ENCODE results near the gene FREM1.

GRCh38 chr9:14909601-14909960 lies 647 bp downstream of the FREM1 start:
- TF ChIP-seq, protein P1, sequence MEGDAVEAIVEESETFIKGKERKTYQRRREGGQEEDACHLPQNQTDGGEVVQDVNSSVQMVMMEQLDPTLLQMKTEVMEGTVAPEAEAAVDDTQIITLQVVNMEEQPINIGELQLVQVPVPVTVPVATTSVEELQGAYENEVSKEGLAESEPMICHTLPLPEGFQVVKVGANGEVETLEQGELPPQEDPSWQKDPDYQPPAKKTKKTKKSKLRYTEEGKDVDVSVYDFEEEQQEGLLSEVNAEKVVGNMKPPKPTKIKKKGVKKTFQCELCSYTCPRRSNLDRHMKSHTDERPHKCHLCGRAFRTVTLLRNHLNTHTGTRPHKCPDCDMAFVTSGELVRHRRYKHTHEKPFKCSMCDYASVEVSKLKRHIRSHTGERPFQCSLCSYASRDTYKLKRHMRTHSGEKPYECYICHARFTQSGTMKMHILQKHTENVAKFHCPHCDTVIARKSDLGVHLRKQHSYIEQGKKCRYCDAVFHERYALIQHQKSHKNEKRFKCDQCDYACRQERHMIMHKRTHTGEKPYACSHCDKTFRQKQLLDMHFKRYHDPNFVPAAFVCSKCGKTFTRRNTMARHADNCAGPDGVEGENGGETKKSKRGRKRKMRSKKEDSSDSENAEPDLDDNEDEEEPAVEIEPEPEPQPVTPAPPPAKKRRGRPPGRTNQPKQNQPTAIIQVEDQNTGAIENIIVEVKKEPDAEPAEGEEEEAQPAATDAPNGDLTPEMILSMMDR (IDR thresholded peaks at IDR 0.05), result no peak
- TF ChIP-seq POLR2A (IDR thresholded peaks at IDR 0.05), result no peak
